ENCODE results near the gene GNAZ.

DNA sequence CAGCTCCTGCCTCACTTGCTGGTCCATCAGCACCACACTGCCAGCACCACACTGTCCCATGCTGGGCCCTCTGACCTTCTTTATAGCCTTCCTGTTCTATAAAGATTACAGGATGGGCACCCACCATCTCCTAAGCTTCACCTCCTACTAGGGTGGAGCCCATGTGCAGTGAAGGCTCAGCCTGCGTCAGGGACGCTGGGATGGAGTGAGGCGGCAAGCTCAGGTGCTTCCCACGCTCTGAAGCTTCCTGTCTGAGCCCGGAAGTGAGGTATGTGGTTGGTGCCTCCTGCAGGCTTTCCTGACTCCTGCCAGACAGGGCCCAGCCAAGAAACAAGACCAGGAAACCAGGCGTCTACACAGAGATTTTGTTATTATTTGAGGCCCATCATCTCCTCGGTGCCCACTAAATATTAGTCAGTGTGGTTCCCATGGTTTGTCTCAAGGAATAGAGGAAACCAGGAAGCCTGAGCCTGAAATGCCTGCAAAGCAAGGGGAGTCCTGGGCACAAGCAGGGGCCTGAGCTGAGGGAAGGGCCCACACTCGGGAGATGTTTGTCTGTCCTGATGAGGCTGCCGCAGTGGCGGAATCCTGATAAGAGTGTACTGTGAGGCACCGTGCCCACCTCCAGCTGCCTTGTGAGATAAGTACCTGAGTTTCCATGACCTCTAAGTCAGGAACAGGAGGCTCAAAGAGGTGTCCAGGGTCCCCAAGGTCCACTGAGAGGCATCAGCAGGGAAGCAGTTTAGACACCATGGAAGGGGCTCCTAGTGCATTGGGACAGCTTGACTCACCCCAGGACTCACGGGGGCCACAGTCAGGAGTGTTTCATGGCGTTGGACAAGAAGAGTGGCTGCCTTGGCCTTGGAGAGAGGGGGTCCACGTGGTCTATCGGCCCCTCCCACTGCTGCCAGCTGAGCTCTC lies 49.4 kb downstream of the GNAZ start:
- TF ChIP-seq, protein P1, sequence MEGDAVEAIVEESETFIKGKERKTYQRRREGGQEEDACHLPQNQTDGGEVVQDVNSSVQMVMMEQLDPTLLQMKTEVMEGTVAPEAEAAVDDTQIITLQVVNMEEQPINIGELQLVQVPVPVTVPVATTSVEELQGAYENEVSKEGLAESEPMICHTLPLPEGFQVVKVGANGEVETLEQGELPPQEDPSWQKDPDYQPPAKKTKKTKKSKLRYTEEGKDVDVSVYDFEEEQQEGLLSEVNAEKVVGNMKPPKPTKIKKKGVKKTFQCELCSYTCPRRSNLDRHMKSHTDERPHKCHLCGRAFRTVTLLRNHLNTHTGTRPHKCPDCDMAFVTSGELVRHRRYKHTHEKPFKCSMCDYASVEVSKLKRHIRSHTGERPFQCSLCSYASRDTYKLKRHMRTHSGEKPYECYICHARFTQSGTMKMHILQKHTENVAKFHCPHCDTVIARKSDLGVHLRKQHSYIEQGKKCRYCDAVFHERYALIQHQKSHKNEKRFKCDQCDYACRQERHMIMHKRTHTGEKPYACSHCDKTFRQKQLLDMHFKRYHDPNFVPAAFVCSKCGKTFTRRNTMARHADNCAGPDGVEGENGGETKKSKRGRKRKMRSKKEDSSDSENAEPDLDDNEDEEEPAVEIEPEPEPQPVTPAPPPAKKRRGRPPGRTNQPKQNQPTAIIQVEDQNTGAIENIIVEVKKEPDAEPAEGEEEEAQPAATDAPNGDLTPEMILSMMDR (IDR thresholded peaks at IDR 0.05), result no peak
- no peak for TF ChIP-seq POLR2A (IDR thresholded peaks at IDR 0.05)

Measured in ovary (tissue), 3 donors.